GM12874 (cell line): ENCODE data around the gene TCF12.

ENCODE experiments used
- CTCF ChIP-seq: IDR thresholded peaks from 2 replicates; pipeline ENCODE4 v1.5.1; 2011; ENCODE audit warnings: low read depth, mild to moderate bottlenecking, control low read depth, low read length, moderate library complexity; ENCODE audit not compliant: insufficient read depth

The TCF12 gene

DNA sequence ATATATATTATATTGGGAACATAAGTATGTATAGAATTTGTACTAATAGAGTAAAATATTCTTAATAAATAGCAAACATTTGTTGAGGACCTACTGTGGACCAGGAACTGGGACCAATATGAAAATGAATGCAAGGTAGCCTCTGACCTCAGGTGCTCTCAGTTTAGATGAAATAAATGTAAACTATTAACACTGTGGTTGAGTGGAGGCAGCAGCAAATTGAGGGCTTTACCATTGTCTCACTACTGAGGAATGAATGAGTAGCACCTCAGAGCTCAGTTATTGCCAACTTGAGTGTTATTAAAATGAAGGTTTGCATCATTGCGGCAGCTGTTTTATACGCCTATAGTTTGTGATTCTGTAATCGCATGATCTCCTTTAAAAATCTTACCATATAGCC is 366.9 kb downstream of the TCF12 start:
- no peak for TF ChIP-seq CTCF

GRCh38 chr15:57286446-57287122 is 368.1 kb downstream of the TCF12 start:
- no peak for TF ChIP-seq CTCF

DNA sequence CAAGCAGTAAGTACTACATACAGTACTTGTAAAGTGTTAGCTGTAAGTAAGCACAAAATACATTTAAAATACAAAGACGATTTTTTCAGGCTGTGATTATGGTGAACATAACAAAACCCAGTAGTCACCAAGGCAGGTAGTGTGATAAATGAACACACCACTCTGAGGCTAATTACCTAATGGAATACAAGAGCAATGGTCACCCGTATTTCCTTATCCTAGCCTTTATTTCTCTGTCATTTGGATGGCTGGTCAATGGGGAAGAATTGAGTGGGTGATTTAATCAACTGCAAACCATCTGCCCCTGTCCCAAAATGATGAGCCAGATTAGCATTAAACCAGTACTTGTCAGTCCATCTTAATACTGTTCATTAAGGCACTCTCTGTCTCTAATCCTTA is 368.7 kb downstream of the TCF12 start:
- no peak for TF ChIP-seq CTCF

DNA sequence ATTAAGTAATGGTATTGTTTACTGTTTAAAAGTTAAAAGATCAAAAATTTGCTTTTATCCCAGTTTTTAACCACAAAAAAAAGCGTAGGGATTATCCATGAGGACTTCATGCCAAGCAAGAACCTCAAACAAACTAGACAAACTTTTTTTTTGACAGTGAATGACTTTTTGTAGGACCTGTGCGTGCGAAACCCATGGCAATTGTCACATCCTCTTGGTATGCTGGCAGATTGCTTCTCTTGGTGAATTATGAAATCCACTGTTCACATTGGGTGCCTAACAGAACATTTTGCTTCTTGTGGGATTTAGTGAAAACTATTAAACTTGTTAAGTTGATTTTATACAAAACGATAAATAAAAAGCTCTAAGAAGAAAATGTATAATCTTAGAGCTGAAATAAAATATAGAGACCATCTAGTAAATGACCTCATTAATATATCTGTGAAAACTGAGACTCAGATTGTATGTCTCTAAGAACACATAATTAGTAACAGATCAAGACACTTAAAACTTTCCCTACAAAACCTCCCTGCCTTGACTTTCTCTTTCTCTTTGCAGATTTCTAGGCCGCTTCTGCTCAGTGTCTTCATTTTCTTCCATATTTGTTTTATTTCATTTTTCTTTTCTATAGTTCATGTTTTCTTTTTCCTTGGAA is 370.6 kb downstream of the TCF12 start:
- TF ChIP-seq CTCF, result no peak

GRCh38 chr15:57290187-57290586 is 371.7 kb downstream of the TCF12 start:
- no peak for TF ChIP-seq CTCF

GRCh38 chr15:57290826-57291225 is 372.4 kb downstream of the TCF12 start:
- TF ChIP-seq CTCF, result no peak

- no peak for TF ChIP-seq CTCF
Measured at GRCh38 chr15:57296473-57297162, 378.2 kb downstream of the TCF12 start.
